GM18861 (cell line): ENCODE results near the gene RBM4.
"Not testable (repeated sequence)": the region's sequence is repeated elsewhere in the genome, so short reads cannot be mapped to it uniquely, and the experiment has no call there.

Experiments used
- ATAC-seq: cut with Tn5 transposase; IDR thresholded peaks from one replicate; pipeline ENCODE4 v1.9.1; 2021; ENCODE audit not compliant: unreplicated experiment

The RBM4 gene

DNA sequence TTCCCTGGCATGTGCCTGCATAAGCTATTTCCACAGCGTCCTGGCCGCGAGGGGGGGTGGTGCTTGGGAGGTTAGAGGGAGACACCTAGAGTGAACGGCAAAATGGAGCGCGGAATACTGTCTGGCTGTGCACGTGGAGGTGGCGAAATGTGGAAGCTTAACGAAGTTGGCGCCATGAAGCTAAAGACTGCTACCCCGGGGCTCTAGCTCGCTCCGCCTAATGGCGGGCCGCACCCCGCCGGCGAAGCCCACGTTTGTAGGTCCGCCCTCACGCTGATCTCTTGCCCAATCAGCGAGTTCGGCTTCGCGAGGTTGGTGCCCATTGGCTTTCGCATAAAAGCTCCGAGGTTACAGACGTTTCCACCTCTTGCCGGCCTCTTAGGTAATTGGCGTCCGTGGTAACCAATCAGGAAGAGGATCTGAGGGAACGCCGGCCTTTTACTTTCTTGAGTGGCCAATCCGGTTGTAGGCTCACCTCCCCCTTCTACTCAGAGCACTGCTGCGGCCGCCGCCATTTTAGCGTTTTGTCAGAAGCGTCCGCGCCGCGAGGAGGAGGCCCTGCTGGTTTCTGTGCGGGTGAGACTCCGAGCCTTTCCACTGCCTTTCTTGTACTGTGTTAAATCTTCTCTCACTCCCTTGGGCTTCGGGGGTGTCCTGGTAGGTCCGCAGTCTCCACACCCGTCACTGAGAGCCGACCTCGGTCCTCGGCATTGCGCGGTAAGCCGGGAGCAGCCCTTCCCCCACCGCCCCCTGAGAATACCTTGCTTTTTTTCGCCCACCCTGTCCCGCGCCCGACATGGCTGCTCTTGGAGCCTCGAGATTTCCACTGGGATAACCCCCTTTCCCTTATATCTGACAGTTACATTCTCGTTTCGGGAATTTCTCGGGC, at the start of gene RBM4:
TSS of gene RBM4 (plus strand) at position 527 of the 889 bp plus-strand sequence. CDS start 1,009 bp downstream, outside the sequence.
- ATAC-seq, result peak; percentile 95

GRCh38 chr11:66589315-66589714, 49.2 kb upstream of the RBM4 start:
- ATAC-seq, result not testable (repeated sequence)

DNA sequence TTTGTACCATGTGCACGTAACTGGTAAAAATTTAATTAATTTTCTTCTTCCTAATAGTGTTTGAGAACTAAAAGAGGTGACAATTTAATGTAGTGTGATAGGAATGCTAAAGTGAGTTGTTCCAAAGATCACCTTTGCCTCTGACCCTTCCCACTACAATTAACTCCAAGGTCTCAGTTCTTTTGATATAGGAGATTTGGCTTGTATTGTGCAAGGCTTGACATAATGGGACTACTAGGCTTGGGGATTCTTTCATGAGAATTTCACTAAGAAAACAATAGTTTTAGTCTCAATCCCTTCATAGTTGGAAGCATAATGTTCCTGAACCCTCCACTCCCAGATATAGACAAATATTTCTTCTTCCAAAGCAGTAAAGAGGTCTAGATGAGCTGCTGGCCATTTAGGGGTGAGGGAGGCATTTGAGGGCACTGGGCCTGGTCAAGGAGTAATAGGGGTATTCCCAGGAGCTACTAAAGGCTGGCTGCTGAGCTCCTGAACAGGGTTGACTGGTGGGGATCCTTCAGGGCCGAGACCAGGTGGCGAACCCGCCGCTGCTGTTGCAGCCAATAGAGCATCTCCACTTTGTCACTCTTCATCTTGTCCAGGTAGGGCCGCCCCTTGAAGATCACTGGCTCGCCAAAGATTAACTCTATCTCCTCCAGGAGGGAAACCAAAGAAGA, 48.4 kb upstream of the RBM4 start:
- ATAC-seq, result no peak

DNA sequence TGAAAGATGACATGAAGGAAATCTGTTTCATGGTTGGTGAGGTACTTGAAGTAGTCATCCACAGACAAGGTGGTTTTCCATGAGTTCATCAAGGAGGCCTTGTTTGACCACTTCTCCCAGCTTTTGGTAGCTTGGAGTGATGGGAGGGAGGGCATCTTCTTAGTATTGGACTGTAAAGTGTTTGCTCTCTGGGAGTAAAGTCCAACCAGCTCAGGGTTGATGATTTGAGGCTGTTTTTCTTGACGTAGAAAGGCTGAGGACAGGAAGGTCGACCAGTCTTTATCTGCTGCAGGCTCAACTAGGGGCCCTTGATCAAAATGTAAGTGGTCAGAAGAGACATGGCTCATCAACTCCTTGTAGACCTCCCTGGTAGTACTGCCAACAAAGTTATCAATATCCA, 47.3 kb upstream of the RBM4 start:
- ATAC-seq, result no peak

DNA sequence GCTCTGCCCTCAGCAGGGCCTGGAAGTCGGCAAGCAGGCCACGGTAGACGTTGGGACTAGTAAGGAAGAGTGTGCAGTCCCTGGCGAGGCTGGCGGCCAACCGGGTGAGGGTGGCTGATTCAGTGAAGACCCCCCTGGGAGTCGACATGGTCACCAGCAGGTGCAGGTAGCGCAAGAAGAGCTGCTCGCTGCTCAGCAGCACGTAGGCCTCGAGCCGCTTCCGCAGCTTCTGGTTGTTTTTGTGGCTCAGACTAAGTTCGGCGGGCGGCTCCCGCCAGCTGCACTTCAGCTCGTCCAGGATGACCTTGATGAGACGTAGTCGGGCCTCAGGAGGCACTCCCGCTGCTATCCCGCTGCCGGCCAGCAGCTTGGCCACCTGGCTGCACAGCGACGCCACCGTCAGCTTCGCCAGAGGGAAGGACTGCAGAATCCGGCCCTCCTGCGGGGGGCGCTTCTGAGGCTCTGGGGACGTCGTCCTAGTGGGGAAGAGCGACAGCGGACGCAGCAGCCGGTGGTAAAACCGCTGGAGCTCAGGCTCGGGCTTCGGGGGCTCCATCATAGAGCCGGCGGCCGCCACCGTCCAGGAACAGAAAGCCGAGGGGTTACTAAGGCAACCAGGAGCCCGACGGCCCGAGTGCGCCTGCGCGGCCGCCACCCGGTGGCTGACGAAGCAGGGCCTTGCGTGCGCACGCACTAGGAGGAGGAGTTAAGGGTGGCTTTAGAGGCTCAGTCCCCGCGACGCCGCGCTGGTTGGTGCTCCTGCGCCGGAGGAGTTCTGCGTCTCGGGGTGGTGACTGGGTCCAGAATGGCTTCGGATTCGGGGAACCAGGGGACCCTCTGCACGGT, 45.8 kb upstream of the RBM4 start, which contains the start of the genes CCDC87 and CCS:
TSS of gene CCDC87 (minus strand) at position 607 of the 846 bp plus-strand sequence. CDS start at position 559, 48 bp downstream.
TSS of gene CCS (plus strand) at position 729 of the 846 bp plus-strand sequence. CDS start at position 806, 77 bp downstream.
- ATAC-seq, result peak; percentile 84

GRCh38 chr11:66593303-66593635, 45.2 kb upstream of the RBM4 start:
- no peak for ATAC-seq

DNA sequence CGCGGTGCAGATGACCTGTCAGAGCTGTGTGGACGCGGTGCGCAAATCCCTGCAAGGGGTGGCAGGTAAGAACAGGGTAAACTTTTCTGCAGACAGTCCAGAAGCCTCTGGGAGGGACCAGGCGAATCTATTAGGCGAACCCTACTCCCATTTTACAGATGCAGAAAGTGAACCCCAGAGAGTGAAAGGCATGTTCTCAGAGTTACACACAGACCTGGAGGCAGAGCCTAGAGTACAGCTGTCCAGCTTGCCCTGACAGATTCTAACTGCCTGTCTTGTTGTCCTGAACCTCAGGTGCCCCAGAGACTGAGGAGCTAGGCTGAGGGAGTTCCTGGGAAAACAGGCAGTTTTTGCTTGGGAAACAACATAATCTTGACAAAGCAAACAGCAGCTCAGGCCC, 44.9 kb upstream of the RBM4 start:
- ATAC-seq, result no peak

DNA sequence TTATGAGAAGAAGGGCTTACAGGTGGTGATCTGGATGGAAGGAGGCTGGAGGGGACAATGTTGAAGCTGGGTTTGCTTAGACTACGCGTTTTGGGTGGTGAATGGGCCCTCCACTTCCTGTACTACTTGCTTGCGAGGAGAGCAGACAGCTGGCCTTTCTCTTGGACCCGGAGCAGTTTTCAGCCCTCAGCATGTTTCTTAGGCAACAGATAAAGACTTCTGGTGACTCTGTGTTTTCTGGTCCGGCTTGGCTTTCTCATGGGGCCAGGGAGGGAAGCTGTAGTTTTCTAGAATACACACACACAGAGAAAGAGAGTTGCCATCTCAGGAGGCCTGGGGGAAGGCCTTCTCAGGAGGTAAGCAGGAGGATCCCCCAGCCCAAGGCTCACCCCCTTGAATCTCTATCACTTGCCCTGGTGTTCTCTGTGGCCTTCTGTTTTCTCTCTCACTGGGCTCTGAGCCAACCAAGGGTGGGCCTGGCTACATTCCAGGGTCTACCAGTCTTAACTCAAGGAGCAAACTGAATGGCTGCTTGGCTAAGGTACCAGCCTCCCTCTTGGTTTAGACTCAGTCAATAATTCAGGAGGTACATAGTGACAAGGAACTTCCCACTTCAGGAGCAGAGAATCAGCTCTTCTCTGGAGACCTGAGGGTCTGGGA, 43.1 kb upstream of the RBM4 start:
- no peak for ATAC-seq

GRCh38 chr11:66598993-66599392, 39.5 kb upstream of the RBM4 start:
- no peak for ATAC-seq

- ATAC-seq, result no peak
Measured at GRCh38 chr11:66600219-66600618, 38.3 kb upstream of the RBM4 start.

GRCh38 chr11:66600631-66601233, 37.8 kb upstream of the RBM4 start:
- ATAC-seq, result no peak

DNA sequence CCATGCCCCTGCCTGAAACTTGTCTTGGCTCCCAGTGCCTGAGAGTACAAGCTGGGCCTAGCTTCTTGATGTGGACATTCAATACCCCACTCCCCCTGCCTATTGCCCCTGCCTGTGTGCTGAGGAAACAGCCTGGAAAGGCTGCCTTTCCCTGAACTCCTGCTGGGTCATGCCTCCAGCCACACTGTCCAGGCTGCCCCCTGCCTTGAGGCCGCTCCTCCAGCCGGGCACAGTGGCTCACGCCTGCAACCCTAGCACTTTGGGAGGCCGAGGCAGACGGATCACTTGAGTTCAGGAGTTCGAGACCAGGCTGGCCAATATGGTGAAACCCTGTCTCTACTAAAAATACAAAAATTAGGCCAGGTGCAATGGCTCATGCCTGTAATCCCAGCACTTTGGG, 35.4 kb upstream of the RBM4 start:
- ATAC-seq, result no peak

GRCh38 chr11:66604155-66604554, 34.3 kb upstream of the RBM4 start:
- ATAC-seq, result no peak

GRCh38 chr11:66606608-66607007, 31.9 kb upstream of the RBM4 start:
- not testable (repeated sequence) for ATAC-seq

DNA sequence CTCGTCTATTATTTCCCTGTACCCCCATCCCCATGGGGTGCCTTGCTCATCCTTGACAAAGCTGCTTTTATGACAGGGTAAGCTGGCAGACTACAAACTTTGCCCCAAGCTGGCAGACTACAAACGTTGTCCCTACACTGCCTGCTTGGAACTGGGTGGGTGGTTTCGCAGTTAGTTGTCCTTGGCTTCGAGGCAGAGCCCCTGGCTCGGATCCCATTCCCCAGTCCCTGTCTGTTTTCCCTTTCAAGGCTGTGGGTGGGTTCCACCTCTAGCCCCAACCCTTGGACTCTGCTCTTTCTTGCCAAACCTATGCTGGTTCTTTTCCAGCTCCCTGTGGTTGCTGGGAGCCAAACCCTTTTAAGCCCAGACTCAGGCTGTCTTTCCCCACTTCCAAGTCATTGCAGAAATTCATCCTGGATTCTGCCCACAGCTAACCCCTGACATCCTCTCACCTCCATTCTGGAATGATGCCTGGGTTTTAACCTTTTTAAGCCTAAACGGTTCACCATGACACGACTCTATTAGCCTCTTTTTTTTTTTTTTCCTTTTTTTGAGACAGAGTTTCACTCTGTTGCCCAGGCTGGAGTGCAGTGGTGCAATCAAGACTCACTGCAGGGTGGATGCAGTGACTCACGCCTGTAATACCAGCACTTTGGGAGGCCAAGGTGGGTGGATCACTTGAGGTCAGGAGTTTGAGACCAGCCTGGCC, 31.2 kb upstream of the RBM4 start:
- no peak for ATAC-seq

- no peak for ATAC-seq
Measured at GRCh38 chr11:66609721-66610617, 28.5 kb upstream of the RBM4 start.

- no peak for ATAC-seq
Measured at GRCh38 chr11:66612458-66612857, 26.0 kb upstream of the RBM4 start.

DNA sequence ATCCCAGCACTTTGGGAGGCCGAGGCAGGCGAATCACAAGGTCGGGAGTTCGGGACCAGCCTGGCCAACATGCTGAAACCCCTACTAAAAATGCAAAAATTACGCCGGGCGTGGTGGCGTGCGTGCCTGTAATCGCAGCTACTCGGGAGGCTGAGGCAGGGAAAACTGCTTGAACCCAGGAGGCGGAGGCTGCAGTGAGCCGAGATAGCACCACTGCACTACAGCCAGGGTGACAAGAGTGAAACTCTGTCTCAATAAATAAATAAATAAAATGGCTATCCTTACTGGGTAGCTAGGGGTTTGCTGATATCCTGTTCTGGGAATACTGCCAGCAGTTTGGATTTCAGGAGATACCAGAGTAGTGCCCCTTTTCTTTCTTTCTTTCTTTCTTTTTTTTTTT, 24.4 kb upstream of the RBM4 start:
- no peak for ATAC-seq
